Uterus (tissue), 2 donors: Measurements from ENCODE around the gene TRDMT1.

ENCODE experiments used
- POLR2A ChIP-seq, 2 donors: fragments of 450-650 bp; IDR thresholded peaks; one replicate each; pipeline ENCODE4 v1.6.1; 2016; ENCODE audit warnings: antibody characterized with exemption in 2 of 2, mild to moderate bottlenecking in 1 of 2, moderate library complexity in 1 of 2
- TF ChIP-seq, protein P1 (sequence below), 4 experiments: fragments of 200-600 bp in 2 of 4; fragments of 450-650 bp in 2 of 4; sonication (generic) in 2 of 4; IDR thresholded peaks; one replicate each; pipeline ENCODE4 v1.5.1; 2016 to 2019; ENCODE audit warnings: antibody characterized with exemption in 4 of 4, mild to moderate bottlenecking in 2 of 4, moderate library complexity in 1 of 4

DNA sequence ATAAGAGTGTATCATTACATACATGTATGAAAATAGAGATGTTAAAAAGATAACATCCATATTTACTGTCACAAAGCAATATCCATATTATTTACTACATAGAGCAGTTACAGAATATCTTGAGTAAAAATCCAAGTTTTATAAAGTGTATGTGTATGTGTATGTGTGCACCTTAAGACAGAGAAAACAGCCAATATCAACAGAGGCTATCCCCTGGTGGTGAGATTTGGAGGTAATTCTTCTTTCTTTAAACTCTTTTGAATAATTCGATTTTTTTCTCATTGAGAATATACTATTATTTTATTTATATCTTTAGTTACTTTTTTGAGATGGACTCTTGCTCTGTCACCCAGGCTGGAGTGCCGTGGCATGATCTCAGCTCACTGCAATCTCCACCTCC is 18.4 kb downstream of the TRDMT1 start:
- TF ChIP-seq, protein P1, sequence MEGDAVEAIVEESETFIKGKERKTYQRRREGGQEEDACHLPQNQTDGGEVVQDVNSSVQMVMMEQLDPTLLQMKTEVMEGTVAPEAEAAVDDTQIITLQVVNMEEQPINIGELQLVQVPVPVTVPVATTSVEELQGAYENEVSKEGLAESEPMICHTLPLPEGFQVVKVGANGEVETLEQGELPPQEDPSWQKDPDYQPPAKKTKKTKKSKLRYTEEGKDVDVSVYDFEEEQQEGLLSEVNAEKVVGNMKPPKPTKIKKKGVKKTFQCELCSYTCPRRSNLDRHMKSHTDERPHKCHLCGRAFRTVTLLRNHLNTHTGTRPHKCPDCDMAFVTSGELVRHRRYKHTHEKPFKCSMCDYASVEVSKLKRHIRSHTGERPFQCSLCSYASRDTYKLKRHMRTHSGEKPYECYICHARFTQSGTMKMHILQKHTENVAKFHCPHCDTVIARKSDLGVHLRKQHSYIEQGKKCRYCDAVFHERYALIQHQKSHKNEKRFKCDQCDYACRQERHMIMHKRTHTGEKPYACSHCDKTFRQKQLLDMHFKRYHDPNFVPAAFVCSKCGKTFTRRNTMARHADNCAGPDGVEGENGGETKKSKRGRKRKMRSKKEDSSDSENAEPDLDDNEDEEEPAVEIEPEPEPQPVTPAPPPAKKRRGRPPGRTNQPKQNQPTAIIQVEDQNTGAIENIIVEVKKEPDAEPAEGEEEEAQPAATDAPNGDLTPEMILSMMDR (IDR thresholded peaks at IDR 0.05) = peak in 1 of 4 experiments; percentile 6
- TF ChIP-seq POLR2A (IDR thresholded peaks at IDR 0.05) = no peak
